Suprapubic skin (tissue), 4 donors: ENCODE measurements around the gene SOCS3.

Experiments used
- CTCF ChIP-seq, 2 donors: fragments of 200-600 bp in 1 of 2; fragments of 450-650 bp in 1 of 2; sonication (generic) in 1 of 2; IDR thresholded peaks; one replicate each; pipeline ENCODE4 v1.5.1; 2016 to 2019; ENCODE audit warnings: antibody characterized with exemption in 2 of 2, mild to moderate bottlenecking in 1 of 2, moderate library complexity in 1 of 2
- EP300 ChIP-seq: sonication (generic); formaldehyde crosslinking; IDR thresholded peaks from one replicate; pipeline ENCODE4 v1.6.1; 2017; ENCODE audit warnings: antibody characterized with exemption
- POLR2A ChIP-seq, 2 donors: fragments of 450-650 bp; IDR thresholded peaks; one replicate each; pipeline ENCODE4 v1.6.1; 2017; ENCODE audit warnings: antibody characterized with exemption in 2 of 2, mild to moderate bottlenecking in 2 of 2, moderate library complexity in 2 of 2
- POLR2AphosphoS5 ChIP-seq, 3 donors: sonication (generic); formaldehyde crosslinking; IDR thresholded peaks; one replicate each; pipeline ENCODE4 v1.6.1; 2017; ENCODE audit warnings: antibody characterized with exemption in 3 of 3

GRCh38 chr17:78325076-78325687 is 34.7 kb downstream of the SOCS3 start:
- TF ChIP-seq CTCF (IDR thresholded peaks at IDR 0.05) (no peak), POLR2A (IDR thresholded peaks at IDR 0.05) (no peak), EP300 (no peak), POLR2AphosphoS5 (IDR thresholded peaks at IDR 0.05) (no peak)
